CD4-positive, alpha-beta T cell treated with Interferon gamma for 1 hour (primary cell): ENCODE data around the gene U2AF1L4.

Experiments
- DNase-seq: peaks from one replicate; pipeline ENCODE4 v3.0.0-alpha.2; 2020

Gene U2AF1L4, protein sequence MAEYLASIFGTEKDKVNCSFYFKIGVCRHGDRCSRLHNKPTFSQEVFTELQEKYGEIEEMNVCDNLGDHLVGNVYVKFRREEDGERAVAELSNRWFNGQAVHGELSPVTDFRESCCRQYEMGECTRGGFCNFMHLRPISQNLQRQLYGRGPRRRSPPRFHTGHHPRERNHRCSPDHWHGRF

DNA sequence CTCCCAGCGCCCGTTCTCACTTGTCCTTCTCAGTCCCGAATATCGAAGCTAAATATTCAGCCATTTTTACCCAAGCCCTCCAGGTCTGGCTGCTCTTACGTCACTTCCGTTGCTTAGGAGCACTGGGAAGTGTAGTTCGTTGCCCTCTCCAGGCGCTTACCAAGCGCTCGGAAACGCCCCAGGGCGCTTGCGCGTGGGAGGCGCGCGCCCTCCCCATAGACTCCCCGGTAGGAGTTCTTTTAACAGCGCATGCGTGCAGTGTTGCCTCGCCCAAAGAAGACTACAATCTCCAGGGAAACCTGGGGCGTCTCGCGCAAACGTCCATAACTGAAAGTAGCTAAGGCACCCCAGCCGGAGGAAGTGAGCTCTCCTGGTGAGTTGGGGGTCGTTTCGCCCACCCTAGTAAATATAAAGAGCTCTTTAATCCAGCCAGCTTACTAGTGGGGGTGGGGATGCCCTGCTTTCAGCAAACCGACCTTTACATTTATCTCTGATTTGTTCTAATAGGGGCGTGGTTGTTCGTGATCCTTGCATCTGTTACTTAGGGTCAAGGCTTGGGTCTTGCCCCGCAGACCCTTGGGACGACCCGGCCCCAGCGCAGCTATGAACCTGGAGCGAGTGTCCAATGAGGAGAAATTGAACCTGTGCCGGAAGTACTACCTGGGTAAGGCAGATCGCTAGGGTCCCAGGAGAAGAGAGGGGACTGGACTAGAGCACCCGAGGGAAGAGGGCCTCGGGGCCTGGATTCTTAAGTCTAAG lies at the start of gene U2AF1L4, which contains the start of gene PSENEN:
Gene U2AF1L4, minus strand, starts transcription at position 91 of the 759 bp plus-strand sequence. Its CDS starts 27 bp downstream, at position 64.
Gene PSENEN, plus strand, starts transcription at position 324 of the 759 bp plus-strand sequence. Its CDS starts 280 bp downstream, at position 604.
- DNase-seq: peak; percentile 100

DNA sequence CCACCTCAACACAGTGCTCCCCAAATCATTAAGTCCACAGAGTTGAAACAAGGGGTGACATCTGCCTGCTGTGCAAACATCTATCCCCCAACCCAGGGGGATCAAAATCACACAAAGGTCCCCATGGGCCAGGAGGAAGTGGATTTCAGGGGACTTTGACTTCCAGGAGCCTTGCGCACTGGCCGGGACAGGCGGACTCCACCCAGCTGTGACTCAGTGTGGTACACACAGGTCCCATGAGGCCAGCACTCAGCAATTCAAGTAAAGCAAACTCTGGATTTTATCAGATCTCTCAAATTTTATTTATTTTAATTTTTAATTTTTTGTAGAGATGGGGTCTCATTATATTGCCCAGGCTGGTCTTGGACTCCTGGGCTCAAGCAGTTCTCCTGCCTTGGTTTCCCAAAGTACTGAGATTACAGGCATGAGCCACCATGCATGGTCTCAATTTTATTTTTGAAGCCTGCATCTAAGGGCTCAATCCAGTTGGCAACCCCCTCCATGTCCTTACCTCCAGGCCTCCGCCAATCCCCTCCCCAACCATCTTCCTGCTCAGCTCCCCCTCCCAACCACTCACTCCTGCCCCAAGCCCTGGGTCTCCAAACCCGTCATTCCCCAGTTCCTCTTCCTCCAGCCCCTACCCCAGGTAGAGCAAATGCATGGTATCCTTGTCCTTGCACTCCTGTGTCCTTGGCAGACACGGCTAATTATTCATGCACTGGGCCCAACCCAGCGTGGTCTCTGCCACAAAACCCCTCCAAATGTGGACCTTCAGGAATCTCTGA lies 48.4 kb upstream of the U2AF1L4 start:
- DNase-seq: no peak

- DNase-seq: no peak
These were observed 47.7 kb upstream of the U2AF1L4 start for GRCh38 chr19:35792888-35793287.

DNA sequence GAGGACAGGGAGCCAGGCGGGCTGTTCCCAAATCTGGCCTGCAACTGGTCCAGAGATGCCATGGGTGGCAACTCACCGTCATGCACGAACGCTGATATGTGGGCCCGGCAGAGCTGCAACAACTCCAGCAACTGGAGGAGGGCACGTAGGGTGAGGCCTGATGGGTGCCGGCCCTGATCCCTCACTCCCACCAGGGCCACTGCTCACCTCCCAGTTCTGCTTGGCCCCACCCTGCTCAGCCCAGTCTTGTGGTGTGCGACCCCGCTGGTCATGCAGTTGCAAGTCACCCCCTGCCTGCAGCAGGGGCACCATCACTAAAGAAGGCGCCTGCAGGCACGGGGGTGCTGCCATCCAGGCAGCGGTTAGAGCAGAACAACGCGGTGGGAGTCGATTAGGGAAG lies 47.1 kb upstream of the U2AF1L4 start:
- DNase-seq: no peak

DNA sequence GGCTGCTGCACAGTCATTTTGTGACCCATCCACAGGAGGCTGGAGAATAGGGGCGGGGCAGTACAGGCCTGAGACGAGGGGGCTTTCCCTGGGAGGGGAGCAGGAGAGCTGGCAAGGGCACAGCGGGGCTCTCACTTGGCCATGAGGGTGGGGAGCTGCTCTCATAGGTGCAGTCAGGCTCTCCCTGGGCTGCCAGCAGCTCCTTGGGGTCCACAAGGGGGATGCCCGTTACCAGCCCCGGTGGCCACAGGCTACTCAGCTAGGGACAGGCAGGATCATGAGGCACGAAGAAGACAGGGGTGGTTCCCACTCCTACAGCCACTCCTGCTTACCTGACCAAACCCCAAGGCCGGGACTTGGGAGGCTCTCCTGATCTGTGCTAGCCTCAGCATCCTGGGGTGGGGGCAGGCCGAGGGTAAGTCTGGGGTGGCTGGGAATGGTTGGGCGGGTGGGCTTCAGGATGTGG lies 46.6 kb upstream of the U2AF1L4 start:
- no peak for DNase-seq

DNA sequence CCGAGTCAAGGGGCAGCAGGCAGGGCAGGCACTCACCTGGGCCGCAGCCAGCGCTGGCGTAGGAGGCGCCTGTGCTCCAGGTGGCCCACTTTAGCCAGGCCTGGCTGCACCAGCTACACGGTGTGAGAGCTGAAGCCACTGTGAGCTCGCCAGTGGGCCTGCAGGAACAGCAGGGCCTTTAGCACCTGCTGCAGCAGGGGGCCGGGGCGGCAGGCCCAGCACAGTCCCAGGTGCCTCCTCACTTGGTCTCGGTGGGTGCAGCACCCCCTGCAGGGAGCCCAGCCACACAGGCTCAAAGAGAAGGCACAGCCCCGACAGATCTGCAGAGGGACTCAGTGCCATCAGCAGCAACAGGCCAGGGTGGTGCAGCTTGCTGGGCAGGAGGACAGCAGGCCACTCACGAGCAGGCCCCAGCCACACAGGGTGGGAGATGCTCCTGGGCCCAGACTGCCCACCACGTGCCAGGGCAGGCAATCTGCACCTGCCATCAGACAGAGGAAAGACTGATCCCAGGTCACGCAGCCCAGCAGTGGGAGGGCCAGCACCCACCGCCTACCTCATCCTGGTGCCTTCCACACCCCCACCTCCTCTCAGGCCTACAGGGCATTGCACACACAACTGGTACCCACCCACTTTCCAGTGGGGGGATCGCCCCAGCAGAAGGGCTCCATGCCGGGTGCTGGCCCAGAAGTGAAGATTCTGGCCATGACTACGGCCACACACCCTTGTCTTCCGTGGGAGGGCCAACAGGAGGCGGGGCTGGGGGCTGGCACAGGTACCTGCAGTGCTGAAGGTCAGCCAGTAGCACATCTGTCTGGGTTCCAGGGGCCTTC lies 46.0 kb upstream of the U2AF1L4 start:
- no peak for DNase-seq

DNA sequence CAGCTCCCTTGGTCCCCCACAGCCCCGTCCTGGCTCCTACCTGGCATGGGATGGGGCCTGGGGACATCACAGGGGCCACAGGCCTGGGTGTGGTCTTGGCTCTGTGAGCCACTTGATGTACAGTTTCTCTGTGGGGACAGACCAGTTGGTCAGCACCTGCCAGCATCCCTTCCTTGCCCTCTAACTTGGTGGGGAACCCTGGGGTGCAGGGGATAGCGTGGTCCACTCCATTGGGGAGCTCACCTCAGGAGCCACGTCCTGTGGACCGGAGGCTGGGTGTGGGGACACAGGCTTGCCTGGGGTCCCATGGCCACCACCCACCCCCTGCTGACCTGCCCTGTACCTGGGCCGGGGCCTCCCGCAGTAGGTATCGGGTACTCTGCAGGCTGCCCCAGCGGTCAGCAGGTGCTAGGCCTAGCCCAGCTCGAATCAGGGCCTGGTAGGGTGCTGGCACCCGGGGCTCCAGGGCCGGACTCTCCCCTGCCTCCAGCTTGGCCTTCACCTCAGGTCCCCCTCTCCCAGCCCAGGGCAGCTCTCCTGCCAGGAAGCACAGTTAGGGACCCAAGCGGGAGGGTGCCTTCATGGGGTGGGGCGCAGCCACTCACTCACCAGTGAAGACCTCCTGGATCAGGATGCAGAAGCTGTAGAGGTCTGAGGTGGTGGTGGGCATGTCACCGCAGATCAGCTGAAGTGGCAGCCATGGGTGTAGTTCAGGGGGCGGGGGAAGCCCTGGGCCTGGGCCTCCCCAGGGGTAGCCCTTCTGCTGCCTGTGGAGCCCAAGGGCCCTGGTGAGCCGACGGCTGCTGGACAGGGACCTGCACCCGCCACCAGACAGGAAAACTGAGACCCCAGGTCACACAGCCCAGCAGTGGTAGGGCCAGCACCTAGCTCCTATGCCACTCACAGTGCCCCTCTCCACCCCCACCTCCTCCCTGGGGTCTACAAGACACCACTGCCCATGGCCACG lies 45.0 kb upstream of the U2AF1L4 start:
- DNase-seq: no peak

- no peak for DNase-seq
These were observed 44.2 kb upstream of the U2AF1L4 start for GRCh38 chr19:35789195-35789977.

DNA sequence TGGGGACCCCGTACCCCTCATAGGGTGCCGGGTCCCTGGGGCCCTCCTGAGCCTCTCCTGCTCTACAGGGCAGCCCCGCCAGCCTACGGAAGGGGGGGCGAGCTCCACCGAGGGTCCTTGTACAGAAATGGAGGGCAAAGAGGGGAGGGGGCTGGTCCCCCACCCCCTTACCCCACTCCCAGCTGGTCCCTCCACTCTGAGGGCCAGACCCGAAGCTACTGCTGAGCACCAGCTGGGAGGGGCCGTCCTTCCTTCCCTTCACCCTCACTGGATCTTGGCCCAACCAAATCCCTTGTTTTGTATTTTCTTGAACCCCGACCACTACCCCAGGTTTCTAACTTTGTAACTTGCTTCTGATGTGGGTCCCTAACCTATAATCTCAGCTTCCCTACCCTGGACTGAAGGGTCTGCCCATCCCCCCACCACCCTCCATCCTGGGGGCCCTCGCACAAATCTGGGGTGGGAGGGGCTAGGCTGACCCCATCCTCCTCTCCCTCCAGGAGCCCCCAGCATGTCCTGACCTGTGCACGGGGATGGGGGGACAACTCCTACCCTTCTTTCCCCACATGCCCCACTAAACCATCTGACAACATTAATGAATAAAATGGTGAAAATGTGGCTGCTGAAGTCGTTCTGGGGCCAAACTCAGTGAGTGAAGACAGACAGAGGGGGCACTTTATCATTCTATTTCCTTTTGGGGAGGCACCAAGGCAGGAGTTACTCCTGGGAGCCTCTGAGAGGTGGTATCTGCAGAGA lies 43.2 kb upstream of the U2AF1L4 start:
- DNase-seq: no peak

DNA sequence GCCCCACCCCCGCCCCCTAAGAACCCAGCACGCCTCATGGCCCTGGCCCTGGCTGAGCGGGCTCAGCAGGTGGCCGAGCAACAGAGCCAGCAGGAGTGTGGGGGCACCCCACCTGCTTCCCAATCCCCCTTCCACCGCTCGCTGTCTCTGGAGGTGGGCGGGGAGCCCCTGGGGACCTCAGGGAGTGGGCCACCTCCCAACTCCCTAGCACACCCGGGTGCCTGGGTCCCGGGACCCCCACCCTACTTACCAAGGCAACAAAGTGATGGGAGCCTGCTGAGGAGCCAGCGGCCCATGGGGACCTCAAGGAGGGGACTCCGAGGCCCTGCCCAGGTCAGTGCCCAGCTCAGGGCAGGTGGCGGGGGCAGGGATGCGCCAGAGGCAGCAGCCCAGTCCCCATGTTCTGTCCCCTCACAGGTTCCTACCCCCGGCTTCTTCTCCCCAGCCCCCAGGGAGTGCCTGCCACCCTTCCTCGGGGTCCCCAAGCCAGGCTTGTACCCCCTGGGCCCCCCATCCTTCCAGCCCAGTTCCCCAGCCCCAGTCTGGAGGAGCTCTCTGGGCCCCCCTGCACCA lies 42.1 kb upstream of the U2AF1L4 start:
- DNase-seq: no peak

DNA sequence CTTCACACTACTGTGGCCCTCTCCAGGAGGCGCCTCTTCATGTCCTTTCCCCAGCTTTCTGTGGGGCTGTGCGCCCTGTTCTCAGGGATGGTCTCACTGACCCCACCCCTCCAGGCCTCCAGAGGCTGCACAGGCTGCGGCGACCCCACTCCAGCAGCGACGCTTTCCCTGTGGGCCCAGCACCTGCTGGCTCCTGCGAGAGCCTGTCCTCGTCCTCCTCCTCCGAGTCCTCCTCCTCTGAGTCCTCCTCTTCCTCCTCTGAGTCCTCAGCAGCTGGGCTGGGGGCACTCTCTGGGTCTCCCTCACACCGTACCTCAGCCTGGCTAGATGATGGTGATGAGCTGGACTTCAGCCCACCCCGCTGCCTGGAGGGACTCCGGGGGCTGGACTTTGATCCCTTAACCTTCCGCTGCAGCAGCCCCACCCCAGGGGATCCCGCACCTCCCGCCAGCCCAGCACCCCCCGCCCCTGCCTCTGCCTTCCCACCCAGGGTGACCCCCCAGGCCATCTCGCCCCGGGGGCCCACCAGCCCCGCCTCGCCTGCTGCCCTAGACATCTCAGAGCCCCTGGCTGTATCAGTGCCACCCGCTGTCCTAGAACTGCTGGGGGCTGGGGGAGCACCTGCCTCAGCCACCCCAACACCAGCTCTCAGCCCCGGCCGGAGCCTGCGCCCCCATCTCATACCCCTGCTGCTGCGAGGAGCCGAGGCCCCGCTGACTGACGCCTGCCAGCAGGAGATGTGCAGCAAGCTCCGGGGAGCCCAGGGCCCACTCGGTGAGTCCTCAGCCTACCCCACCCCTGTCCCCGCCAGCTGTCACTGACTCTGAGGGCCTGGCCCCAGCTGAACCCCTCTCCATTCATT lies 41.3 kb upstream of the U2AF1L4 start:
- no peak for DNase-seq

- no peak for DNase-seq
These were observed 40.1 kb upstream of the U2AF1L4 start for GRCh38 chr19:35785339-35785627.

DNA sequence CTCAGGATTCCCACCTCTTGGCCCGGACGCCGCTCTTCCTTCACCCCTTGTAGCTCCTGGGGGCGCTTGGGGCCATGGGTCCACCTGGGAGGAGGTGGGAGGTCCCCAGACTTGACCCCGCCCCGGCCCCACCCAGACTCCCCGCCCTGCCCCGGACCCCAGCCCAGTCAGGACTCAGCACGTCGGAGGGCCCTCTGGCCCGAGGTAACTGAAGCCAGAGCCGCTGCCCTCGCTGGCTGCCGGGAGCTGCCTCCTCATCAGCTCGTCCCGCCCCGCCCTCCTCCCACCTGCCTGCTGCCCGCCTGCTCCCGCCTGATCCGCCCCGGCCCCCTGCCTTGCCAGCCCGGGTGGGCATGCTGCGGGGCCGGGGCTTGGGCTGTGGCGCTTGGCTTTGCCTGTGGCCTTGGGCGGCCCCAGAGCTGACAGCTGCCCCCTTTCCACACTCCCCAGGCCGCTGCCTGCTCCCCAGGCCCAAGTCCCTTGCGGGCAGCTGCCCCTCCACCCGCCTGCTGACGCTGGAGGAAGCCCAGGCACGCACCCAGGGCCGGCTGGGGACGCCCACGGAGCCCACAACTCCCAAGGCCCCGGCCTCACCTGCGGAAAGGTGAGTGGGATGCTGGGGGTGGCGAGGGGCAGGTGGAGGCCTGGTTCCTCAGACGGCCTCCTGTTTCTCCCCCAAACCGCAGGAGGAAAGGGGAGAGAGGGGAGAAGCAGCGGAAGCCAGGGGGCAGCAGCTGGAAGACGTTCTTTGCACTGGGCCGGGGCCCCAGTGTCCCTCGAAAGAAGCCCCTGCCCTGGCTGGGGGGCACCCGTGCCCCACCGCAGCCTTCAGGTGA lies 39.5 kb upstream of the U2AF1L4 start:
- DNase-seq: no peak

- no peak for DNase-seq
These were observed 38.5 kb upstream of the U2AF1L4 start for GRCh38 chr19:35783469-35784434.

DNA sequence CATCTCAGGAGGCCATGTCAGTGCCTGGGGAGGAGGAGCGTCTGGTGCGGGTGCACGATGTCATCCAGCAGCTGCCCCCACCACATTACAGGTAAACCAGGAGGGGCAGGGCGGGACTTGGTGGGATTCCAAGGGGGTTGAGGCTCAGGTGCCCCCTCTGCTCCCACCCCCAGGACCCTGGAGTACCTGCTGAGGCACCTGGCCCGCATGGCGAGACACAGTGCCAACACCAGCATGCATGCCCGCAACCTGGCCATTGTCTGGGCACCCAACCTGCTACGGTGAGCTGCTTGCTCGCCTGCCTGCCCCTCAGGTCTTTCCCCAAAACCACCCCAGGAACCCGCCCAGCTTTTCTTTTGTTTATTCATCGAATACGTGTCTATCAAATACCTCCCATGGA lies 37.4 kb upstream of the U2AF1L4 start:
- DNase-seq: no peak

- no peak for DNase-seq
These were observed 36.4 kb upstream of the U2AF1L4 start for GRCh38 chr19:35781650-35782049.
